Esophagus (tissue), 2 donors: Measurements from ENCODE around the gene PLCE1. TPM values are rescaled to one million over a fixed set of nuclear protein-coding genes. Genes with fewer than 3 reads are reported as not detected.
A peak's percentile ranks its signal among the peaks of the same experiment; 100 is the strongest.

Experiments used
- H3K27ac ChIP-seq, 2 donors: one replicate each; pipeline ENCODE4 v1.5.1; 2013; ENCODE audit warnings: low read depth in 2 of 2, mild to moderate bottlenecking in 2 of 2, inconsistent platforms in 1 of 2, low read length in 1 of 2, moderate library complexity in 1 of 2
- H3K27me3 ChIP-seq, 2 donors: one replicate each; pipeline ENCODE4 v1.6.1; 2013; ENCODE audit warnings: low read length in 2 of 2, control low read depth in 1 of 2, mild to moderate bottlenecking in 1 of 2; ENCODE audit not compliant: insufficient read depth in 2 of 2, control insufficient read depth in 1 of 2
- H3K36me3 ChIP-seq, 2 donors: one replicate each; pipeline ENCODE4 v1.6.1; 2013; ENCODE audit warnings: low read length in 1 of 2; ENCODE audit not compliant: control insufficient read depth in 2 of 2, insufficient read depth in 2 of 2
- H3K4me1 ChIP-seq, 2 donors: one replicate each; pipeline ENCODE4 v1.6.1; 2013; ENCODE audit warnings: low read length in 1 of 2; ENCODE audit not compliant: control insufficient read depth in 2 of 2, insufficient read depth in 2 of 2
- H3K4me3 ChIP-seq, 2 donors: one replicate each; pipeline ENCODE4 v1.5.1; 2013; ENCODE audit warnings: low read length in 2 of 2, mild to moderate bottlenecking in 2 of 2, low read depth in 1 of 2, moderate library complexity in 1 of 2
- H3K9me3 ChIP-seq, 2 donors: one replicate each; pipeline ENCODE4 v1.6.1; 2013; ENCODE audit warnings: mild to moderate bottlenecking in 2 of 2, low read depth in 1 of 2, low read length in 1 of 2, moderate library complexity in 1 of 2; ENCODE audit not compliant: control insufficient read depth in 2 of 2, insufficient read depth in 1 of 2
- WGBS, 2 donors: extraction: QIAGEN DNeasy Blood & Tissue Kit; methylation state at CpG; one replicate each; pipeline ENCODE4 v1.1.7; 2013; 5-methylcytosine and 5-hydroxymethylcytosine counted together
- polyA plus RNA-seq, 2 donors: library from polyadenylated mRNA; stranded (reverse); fragments of 200-250 nt; gene quantifications; one replicate each; pipeline ENCODE4 v1.2.3, GENCODE V29; 2013
- donor health status: healthy with polysubstance abuse.
- donor health status: Bipolar disorder and iron deficiency.

PLCE1 gene
- polyA plus RNA-seq, 2 donors = 0.85 to 1.1 TPM

DNA sequence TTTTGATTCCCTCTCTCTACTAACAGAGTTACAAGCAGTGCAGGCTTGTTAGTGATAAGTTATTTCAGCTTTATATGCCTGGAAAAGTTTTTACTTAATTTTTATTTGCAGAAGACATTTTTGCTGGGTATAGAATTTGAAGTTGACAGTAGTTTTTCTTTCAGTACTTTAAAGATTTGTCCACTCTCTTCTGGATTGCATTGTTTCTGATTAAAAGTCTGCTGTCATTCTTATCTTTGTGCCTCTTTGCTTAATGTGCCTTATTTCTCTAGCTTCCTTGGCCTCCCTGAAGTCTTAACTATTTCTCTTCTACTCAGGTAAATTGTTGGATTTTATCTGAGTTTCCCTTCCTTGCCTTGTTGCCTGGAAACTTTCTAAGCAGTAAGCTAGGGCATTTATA, 36.2 kb downstream of the PLCE1 start:
- peaks cover 0 to 4% of the 10 kb centered on the region in 2 donors for H3K36me3 ChIP-seq
- no peak overlapping the region for H3K27ac ChIP-seq
- H3K27me3 ChIP-seq = no peaks in the 10 kb centered on the region
- H3K9me3 ChIP-seq = peaks cover 0 to 3% of the 10 kb centered on the region in 2 donors
- H3K4me3 ChIP-seq = no peak overlapping the region
- H3K4me1 ChIP-seq = no peaks in the 10 kb centered on the region

DNA sequence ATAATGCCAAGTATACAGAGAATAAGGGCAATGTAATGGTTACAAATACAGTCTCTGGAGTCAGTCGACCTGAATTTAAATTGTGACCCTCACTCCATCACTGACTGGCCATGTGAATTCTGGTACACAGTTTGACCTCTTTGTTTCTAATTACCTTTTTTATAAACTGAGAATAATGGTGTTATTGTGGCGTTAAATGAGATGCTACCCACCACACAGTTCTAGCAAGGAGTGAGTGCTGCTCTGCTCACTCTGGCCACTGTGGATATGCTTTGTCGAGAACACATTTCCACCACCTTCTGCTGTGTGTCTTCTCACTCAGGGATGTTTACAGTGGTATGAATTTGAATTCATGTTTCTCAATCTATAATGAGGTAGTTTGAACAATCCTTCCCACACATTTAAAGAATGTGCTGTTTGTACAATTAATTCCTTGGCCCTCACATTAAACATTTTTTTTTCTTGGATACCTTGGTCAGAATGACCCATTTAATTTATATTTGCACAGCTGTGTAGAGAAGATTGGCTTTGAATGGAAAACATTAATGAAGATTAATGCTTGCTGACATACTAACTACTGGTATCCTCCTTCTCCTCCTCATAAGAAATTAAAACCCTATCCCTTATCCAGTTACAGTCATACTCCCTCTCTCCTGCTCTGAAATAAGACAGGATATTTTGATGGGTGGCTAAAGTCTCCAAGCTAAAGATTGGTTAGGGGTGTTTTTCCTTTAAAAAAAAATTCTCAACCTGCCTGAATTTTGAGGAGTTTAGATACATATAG, 42.4 kb downstream of the PLCE1 start:
- no peaks in the 10 kb centered on the region for H3K4me1 ChIP-seq
- 54 to 65% methylated on average over 3 of the region's 3 CpGs for WGBS, 2 donors
- H3K4me3 ChIP-seq = no peak overlapping the region
- no peak overlapping the region for H3K27ac ChIP-seq
- no peaks in the 10 kb centered on the region for H3K9me3 ChIP-seq
- H3K27me3 ChIP-seq = no peaks in the 10 kb centered on the region
- peaks cover 0 to 2% of the 10 kb centered on the region in 2 donors for H3K36me3 ChIP-seq

GRCh38 chr10:94036766-94037033, 43.0 kb downstream of the PLCE1 start:
- Histone ChIP-seq H3K27me3 (no peaks in the 10 kb centered on the region), H3K4me1 (no peaks in the 10 kb centered on the region), H3K9me3 (no peaks in the 10 kb centered on the region), H3K27ac (no peak overlapping the region), H3K36me3 (no peaks in the 10 kb centered on the region), H3K4me3 (no peak overlapping the region)
- WGBS, 2 donors = 28 to 35% methylated on average over 1 of the region's 1 CpG

DNA sequence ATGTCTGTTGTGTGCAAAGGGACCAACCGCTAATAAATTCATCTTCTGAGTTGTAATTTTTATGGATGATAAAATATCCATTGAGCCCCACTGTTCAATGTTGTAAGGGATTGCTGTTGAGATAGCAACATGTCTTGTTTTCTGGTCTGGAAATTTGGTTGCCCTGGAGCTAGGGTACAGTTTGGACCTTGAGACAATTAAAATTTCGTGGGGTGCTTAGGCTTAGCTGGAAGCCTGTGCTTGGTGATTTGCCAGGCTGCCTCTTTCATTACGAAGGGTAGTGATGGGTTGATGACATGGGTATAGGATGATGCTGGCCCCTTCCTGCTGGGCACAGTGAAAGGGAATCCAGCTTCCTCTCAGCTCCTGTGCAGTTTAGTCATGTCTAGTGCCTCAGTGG, 43.6 kb downstream of the PLCE1 start:
- no peaks in the 10 kb centered on the region for H3K36me3 ChIP-seq
- no peak overlapping the region for H3K27ac ChIP-seq
- WGBS, 2 donors = 61 to 73% methylated on average over 3 of the region's 3 CpGs
- H3K9me3 ChIP-seq = no peaks in the 10 kb centered on the region
- no peaks in the 10 kb centered on the region for H3K4me1 ChIP-seq
- no peak overlapping the region for H3K4me3 ChIP-seq
- no peaks in the 10 kb centered on the region for H3K27me3 ChIP-seq

GRCh38 chr10:94038024-94038423, 44.3 kb downstream of the PLCE1 start:
- Histone ChIP-seq H3K27ac (no peak overlapping the region), H3K27me3 (no peaks in the 10 kb centered on the region), H3K4me3 (no peak overlapping the region), H3K9me3 (no peaks in the 10 kb centered on the region), H3K36me3 (no peaks in the 10 kb centered on the region), H3K4me1 (no peaks in the 10 kb centered on the region)
- WGBS, 2 donors = 72 to 75% methylated on average over 4 of the region's 4 CpGs

DNA sequence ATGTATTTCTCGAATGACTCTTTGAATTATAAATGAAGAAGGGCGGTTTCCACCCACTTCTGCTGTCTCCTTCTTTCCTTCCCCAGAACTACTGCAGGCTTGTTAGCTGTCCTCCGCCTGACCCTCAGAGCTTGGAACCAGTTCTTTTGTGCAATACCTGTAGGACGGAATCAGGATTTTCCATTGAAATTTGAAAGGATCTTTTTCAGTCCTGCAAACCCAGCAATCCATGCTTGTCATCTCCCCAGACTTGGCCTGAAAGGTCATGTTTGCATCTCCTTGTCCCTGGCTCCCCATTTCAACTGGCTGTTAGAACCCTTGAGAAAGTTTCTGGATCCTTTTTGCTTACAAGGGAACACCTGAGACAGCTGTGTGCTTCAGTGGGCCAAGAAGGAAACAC, 47.5 kb downstream of the PLCE1 start:
- H3K4me1 ChIP-seq = no peaks in the 10 kb centered on the region
- WGBS, 2 donors = 92 to 95% methylated on average over 4 of the region's 4 CpGs
- H3K4me3 ChIP-seq = no peak overlapping the region
- H3K9me3 ChIP-seq = no peaks in the 10 kb centered on the region
- H3K36me3 ChIP-seq = no peaks in the 10 kb centered on the region
- no peaks in the 10 kb centered on the region for H3K27me3 ChIP-seq
- H3K27ac ChIP-seq = no peak overlapping the region

- no peak overlapping the region for H3K4me3 ChIP-seq
- no peaks in the 10 kb centered on the region for H3K4me1 ChIP-seq
- peak overlapping the region; percentile 6 to 68 for H3K27ac ChIP-seq
- H3K36me3 ChIP-seq = no peaks in the 10 kb centered on the region
- no peaks in the 10 kb centered on the region for H3K9me3 ChIP-seq
- 37 to 52% methylated on average over 3 of the region's 3 CpGs for WGBS, 2 donors
- H3K27me3 ChIP-seq = no peaks in the 10 kb centered on the region
Measured at GRCh38 chr10:94042001-94042833, 48.5 kb downstream of the PLCE1 start.

GRCh38 chr10:94042834-94043175, 49.1 kb downstream of the PLCE1 start:
- no peak overlapping the region for H3K27ac ChIP-seq
- H3K27me3 ChIP-seq = no peaks in the 10 kb centered on the region
- 45 to 58% methylated on average over 4 of the region's 4 CpGs for WGBS, 2 donors
- H3K4me3 ChIP-seq = no peak overlapping the region
- no peaks in the 10 kb centered on the region for H3K4me1 ChIP-seq
- H3K36me3 ChIP-seq = no peaks in the 10 kb centered on the region
- H3K9me3 ChIP-seq = no peaks in the 10 kb centered on the region
